Stomach (tissue), 4 donors: ENCODE measurements around the gene TPPP.
"Not testable (repeated sequence)": the region's sequence is repeated elsewhere in the genome, so short reads cannot be mapped to it uniquely, and the experiment has no call there.

Source experiments
- EP300 ChIP-seq: sonication (generic); formaldehyde crosslinking; IDR thresholded peaks from one replicate; pipeline ENCODE4 v1.6.1; 2017; ENCODE audit warnings: antibody characterized with exemption
- POLR2A ChIP-seq, 4 donors: fragments of 450-650 bp; IDR thresholded peaks; one replicate each; pipeline ENCODE4 v1.6.1; 2016; ENCODE audit warnings: antibody characterized with exemption in 4 of 4, control low read depth in 2 of 4, mild to moderate bottlenecking in 1 of 4, moderate library complexity in 1 of 4
- POLR2AphosphoS5 ChIP-seq, 3 donors: sonication (generic); formaldehyde crosslinking; IDR thresholded peaks; one replicate each; pipeline ENCODE4 v1.6.1; 2016; ENCODE audit warnings: antibody characterized with exemption in 3 of 3
- TF ChIP-seq, protein P1 (sequence below), 7 experiments: fragments of 450-650 bp in 4 of 7; fragments of 200-600 bp in 3 of 7; sonication (generic) in 3 of 7; IDR thresholded peaks; one replicate each; pipeline ENCODE4 v1.5.1; 2016 to 2019; ENCODE audit warnings: antibody characterized with exemption in 7 of 7, control low read depth in 2 of 7, mild to moderate bottlenecking in 1 of 7

DNA sequence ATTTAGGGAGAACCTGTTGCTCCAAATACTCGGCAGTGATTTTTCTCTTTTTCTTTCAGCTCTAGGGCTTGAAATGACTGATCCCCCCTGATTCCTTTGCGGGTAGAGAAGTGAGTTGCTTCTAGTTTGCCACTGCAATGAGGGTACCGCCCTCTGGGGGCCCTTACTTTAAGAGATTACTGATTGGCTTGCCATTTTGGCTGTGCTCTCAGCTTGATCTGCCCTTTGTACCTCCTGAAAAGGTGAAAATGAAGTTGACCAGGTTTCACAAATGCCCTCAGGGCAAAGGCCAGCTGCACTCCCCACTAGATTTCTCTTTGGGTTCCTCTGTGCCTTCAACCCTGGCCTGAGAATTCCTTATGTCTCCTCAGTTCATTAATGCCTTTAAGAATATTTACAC, 20.5 kb upstream of the TPPP start:
- TF ChIP-seq, protein P1, sequence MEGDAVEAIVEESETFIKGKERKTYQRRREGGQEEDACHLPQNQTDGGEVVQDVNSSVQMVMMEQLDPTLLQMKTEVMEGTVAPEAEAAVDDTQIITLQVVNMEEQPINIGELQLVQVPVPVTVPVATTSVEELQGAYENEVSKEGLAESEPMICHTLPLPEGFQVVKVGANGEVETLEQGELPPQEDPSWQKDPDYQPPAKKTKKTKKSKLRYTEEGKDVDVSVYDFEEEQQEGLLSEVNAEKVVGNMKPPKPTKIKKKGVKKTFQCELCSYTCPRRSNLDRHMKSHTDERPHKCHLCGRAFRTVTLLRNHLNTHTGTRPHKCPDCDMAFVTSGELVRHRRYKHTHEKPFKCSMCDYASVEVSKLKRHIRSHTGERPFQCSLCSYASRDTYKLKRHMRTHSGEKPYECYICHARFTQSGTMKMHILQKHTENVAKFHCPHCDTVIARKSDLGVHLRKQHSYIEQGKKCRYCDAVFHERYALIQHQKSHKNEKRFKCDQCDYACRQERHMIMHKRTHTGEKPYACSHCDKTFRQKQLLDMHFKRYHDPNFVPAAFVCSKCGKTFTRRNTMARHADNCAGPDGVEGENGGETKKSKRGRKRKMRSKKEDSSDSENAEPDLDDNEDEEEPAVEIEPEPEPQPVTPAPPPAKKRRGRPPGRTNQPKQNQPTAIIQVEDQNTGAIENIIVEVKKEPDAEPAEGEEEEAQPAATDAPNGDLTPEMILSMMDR (IDR thresholded peaks at IDR 0.05): not testable (repeated sequence)
- TF ChIP-seq POLR2A (IDR thresholded peaks at IDR 0.05); POLR2AphosphoS5 (IDR thresholded peaks at IDR 0.05); EP300: not testable (repeated sequence)
